ENCODE results near the gene C5.

C5 gene

DNA sequence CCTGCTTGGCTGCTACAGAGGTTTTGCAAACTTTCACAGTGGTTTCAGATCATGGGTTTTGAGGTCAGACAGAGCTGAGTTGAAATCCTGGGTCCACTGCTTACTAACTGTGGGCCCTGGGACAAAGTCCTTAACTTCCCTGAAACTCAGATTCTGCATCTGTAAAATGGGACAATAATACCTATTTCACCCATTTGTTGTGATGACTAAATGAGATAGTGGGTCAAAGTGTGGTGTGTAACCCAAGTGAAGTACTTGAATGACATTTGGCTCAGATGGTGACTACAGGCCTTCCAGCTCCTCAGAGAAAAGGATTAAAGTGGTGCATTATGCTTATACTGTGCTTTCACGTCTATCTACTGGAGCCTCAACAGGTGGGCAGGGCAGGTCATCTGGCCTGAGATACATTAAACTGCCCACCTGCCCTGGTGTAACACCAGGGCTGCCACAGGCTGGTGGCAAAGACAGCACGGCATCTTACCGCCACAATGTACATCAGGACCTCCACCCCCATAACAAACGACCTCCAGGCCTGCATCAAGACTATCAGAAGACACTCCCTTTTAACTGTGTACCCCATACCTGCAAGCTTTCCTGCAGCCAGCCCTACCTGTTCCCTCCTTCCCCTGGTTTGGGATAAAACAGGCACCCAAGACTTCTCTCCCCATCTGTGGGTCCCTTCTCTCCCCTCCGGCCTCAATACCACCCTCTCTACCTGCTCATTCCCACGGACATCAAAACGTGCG lies 122.6 kb downstream of the C5 start:
- Histone ChIP-seq H3K36me3 (ENCODE audit: insufficient read depth, low read length) (no peaks in the 10 kb centered on the region; the same call in 1 of the 2 replicates), H3K4me1 (ENCODE audit: insufficient read depth, low read length, severe bottlenecking) (peaks cover 69% of the 10 kb centered on the region), H2AFZ (ENCODE audit: low read length) (no peak overlapping the region), H3K9me2 (ENCODE audit: low read depth, low read length) (no peaks in the 10 kb centered on the region), H3K79me2 (ENCODE audit: insufficient read depth, low read length) (no peaks in the 10 kb centered on the region), H3K4me2 (ENCODE audit: low read length) (peak overlapping the region; percentile 86), H3K4me3 (ENCODE audit: low read depth, low read length, poor library complexity, severe bottlenecking) (peak overlapping the region; percentile 62), H3K27ac (ENCODE audit: low read depth, low read length, poor library complexity, severe bottlenecking) (peak overlapping the region; percentile 76), H3K27me3 (ENCODE audit: insufficient read depth, low read length) (no peaks in the 10 kb centered on the region), H3F3A (ENCODE audit: insufficient read depth, low read length) (peaks cover 5% of the 10 kb centered on the region; the same call in 1 of the 2 replicates), H3K9me3 (ENCODE audit: low read length) (no peaks in the 10 kb centered on the region), H3K9ac (ENCODE audit: low read length) (peak overlapping the region; percentile 78), H4K20me1 (ENCODE audit: insufficient read depth, low read length) (no peaks in the 10 kb centered on the region)
- no peak for TF ChIP-seq EZH2 (IDR thresholded peaks at IDR 0.05; ENCODE audit: borderline replicate concordance, low read length)
- TF ChIP-seq, protein P1, sequence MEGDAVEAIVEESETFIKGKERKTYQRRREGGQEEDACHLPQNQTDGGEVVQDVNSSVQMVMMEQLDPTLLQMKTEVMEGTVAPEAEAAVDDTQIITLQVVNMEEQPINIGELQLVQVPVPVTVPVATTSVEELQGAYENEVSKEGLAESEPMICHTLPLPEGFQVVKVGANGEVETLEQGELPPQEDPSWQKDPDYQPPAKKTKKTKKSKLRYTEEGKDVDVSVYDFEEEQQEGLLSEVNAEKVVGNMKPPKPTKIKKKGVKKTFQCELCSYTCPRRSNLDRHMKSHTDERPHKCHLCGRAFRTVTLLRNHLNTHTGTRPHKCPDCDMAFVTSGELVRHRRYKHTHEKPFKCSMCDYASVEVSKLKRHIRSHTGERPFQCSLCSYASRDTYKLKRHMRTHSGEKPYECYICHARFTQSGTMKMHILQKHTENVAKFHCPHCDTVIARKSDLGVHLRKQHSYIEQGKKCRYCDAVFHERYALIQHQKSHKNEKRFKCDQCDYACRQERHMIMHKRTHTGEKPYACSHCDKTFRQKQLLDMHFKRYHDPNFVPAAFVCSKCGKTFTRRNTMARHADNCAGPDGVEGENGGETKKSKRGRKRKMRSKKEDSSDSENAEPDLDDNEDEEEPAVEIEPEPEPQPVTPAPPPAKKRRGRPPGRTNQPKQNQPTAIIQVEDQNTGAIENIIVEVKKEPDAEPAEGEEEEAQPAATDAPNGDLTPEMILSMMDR (IDR thresholded peaks at IDR 0.05; ENCODE audit: low read length): no peak

DNA sequence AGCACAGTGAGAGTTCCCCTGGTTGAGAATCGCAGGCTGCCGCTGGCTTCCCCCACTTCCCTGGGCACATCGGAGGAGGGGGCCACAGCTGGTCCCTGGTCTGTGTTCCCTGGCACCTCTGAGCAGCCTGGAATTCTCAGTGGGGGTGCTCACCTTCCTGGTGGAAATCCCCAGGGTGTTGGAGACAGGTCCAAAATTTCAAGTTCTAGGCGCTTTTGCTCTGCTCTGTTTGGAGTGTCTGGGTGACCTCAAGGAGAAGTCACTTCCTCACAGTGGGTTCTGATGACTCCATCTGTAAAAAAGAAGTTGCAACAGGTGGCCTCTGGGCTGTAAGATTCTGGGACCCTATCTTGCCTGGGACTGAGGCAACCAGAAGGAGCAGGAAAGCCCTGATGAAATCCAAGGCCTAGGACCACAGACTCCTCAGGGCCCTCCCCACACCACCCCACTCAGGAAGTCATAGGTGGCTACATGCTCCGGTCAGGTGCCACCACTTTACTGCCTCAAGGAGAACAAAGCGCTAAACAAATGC lies 123.6 kb downstream of the C5 start, which contains the start of gene TRAF1:
Gene TRAF1 (minus strand): TSS at position 400 of the 532 bp plus-strand sequence. CDS start 721 bp downstream, outside the sequence.
- H4K20me1 ChIP-seq (ENCODE audit: insufficient read depth, low read length): no peaks in the 10 kb centered on the region
- peaks cover 5% of the 10 kb centered on the region; the same call in 1 of the 2 replicates for H3F3A ChIP-seq (ENCODE audit: insufficient read depth, low read length)
- peak within 1 kb of the TSS; percentile 86 for H3K4me2 ChIP-seq (ENCODE audit: low read length)
- no peak within 1 kb of the TSS for H2AFZ ChIP-seq (ENCODE audit: low read length)
- H3K9me2 ChIP-seq (ENCODE audit: low read depth, low read length): no peaks in the 10 kb centered on the region
- no peaks in the 10 kb centered on the region; the same call in 1 of the 2 replicates for H3K36me3 ChIP-seq (ENCODE audit: insufficient read depth, low read length)
- H3K9ac ChIP-seq (ENCODE audit: low read length): peak within 1 kb of the TSS; percentile 78
- H3K9me3 ChIP-seq (ENCODE audit: low read length): no peaks in the 10 kb centered on the region
- no peak for TF ChIP-seq EZH2 (IDR thresholded peaks at IDR 0.05; ENCODE audit: borderline replicate concordance, low read length)
- TF ChIP-seq, protein P1 (IDR thresholded peaks at IDR 0.05; ENCODE audit: low read length): no peak
- peaks cover 59% of the 10 kb centered on the region for H3K4me1 ChIP-seq (ENCODE audit: insufficient read depth, low read length, severe bottlenecking)
- H3K4me3 ChIP-seq (ENCODE audit: low read depth, low read length, poor library complexity, severe bottlenecking): peak within 1 kb of the TSS; percentile 62
- H3K27ac ChIP-seq (ENCODE audit: low read depth, low read length, poor library complexity, severe bottlenecking): peak within 1 kb of the TSS; percentile 76
- no peaks in the 10 kb centered on the region for H3K27me3 ChIP-seq (ENCODE audit: insufficient read depth, low read length)
- no peaks in the 10 kb centered on the region for H3K79me2 ChIP-seq (ENCODE audit: insufficient read depth, low read length)

DNA sequence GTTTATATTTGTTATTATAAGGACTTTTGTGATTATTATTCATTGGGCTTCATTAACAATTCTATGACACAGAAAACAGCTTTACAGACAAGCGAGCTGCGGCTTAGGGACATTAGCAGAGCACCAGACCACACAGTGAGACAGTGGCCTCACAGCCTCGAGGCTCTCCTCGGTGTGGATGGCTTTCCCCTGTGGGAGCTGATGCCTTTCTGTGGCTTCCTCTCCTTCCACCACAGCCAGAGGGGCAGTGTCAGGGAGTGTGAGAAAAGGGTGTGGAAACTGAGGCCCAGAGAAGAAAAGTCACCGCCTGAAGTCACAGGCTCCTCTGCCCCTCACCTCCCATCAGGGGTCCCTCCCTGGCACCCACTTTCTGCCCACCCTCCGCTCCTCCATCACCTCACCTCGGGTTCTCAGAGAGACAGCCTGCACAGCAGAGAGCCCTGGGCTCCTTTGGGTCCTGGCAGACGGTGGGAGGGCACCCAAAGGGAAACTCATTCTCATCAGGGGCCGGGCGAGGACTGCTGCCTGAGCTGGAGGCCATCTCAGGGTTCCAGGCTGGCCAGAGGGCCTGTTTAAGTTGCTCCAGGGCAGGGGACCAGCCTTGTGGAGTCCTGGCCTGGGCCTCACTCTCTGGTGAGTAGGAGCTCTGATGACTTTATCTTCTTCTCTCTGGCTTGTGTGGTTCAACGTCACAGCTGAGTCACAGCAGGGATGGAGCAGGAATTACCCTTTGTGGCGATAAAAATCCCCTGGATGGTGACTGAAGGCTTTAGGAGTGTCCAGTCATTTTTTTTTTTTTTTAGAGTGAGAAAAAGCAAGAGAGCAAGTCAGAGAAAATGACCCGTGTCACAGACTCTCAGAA lies 124.3 kb downstream of the C5 start:
- no peak overlapping the region for H2AFZ ChIP-seq (ENCODE audit: low read length)
- H3K9me2 ChIP-seq (ENCODE audit: low read depth, low read length): no peaks in the 10 kb centered on the region
- H3K79me2 ChIP-seq (ENCODE audit: insufficient read depth, low read length): no peaks in the 10 kb centered on the region
- H3K4me2 ChIP-seq (ENCODE audit: low read length): peak overlapping the region; percentile 86
- TF ChIP-seq, protein P1 (IDR thresholded peaks at IDR 0.05; ENCODE audit: low read length): no peak
- no peak for TF ChIP-seq EZH2 (IDR thresholded peaks at IDR 0.05; ENCODE audit: borderline replicate concordance, low read length)
- H3K4me1 ChIP-seq (ENCODE audit: insufficient read depth, low read length, severe bottlenecking): peaks cover 52% of the 10 kb centered on the region
- H3F3A ChIP-seq (ENCODE audit: insufficient read depth, low read length): no peaks in the 10 kb centered on the region
- H3K9me3 ChIP-seq (ENCODE audit: low read length): no peaks in the 10 kb centered on the region
- no peaks in the 10 kb centered on the region for H3K27me3 ChIP-seq (ENCODE audit: insufficient read depth, low read length)
- H3K36me3 ChIP-seq (ENCODE audit: insufficient read depth, low read length): no peaks in the 10 kb centered on the region; the same call in 1 of the 2 replicates
- H4K20me1 ChIP-seq (ENCODE audit: insufficient read depth, low read length): no peaks in the 10 kb centered on the region
- no peak overlapping the region for H3K4me3 ChIP-seq (ENCODE audit: low read depth, low read length, poor library complexity, severe bottlenecking)
- peak overlapping the region; percentile 28; the same call in 1 of the 2 replicates for H3K9ac ChIP-seq (ENCODE audit: low read length)
- peak overlapping the region; percentile 76 for H3K27ac ChIP-seq (ENCODE audit: low read depth, low read length, poor library complexity, severe bottlenecking)

Measured in OCI-LY1 (cell line).